22Rv1 (cell line): ENCODE results near the gene LINS1.

ENCODE experiments used
- ZFX ChIP-seq: fragments of 450-650 bp; IDR thresholded peaks from 2 replicates; pipeline ENCODE4 v1.6.1; 2017; ENCODE audit warnings: antibody characterized with exemption, borderline replicate concordance
- TF ChIP-seq, protein P1 (sequence below): fragments of 450-650 bp; IDR thresholded peaks from 2 replicates; pipeline ENCODE4 v1.5.1; 2017; ENCODE audit warnings: mild to moderate bottlenecking

GRCh38 chr15:100615801-100616200 is 13.8 kb upstream of the LINS1 start:
- TF ChIP-seq, protein P1, sequence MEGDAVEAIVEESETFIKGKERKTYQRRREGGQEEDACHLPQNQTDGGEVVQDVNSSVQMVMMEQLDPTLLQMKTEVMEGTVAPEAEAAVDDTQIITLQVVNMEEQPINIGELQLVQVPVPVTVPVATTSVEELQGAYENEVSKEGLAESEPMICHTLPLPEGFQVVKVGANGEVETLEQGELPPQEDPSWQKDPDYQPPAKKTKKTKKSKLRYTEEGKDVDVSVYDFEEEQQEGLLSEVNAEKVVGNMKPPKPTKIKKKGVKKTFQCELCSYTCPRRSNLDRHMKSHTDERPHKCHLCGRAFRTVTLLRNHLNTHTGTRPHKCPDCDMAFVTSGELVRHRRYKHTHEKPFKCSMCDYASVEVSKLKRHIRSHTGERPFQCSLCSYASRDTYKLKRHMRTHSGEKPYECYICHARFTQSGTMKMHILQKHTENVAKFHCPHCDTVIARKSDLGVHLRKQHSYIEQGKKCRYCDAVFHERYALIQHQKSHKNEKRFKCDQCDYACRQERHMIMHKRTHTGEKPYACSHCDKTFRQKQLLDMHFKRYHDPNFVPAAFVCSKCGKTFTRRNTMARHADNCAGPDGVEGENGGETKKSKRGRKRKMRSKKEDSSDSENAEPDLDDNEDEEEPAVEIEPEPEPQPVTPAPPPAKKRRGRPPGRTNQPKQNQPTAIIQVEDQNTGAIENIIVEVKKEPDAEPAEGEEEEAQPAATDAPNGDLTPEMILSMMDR = no peak
- TF ChIP-seq ZFX = no peak
